Testis (tissue), 3 donors: ENCODE data around the gene PNMA6F. TPM values are rescaled to one million over a fixed set of nuclear protein-coding genes. Genes with fewer than 3 reads are reported as not detected.
"Not testable (repeated sequence)": the region's sequence is repeated elsewhere in the genome, so short reads cannot be mapped to it uniquely, and the experiment has no call there.

Experiments used
- DNase-seq: peaks from one replicate; pipeline ENCODE4 v3.0.0-alpha.2; 2019
- H3K27ac ChIP-seq, 2 donors: fragments of 200-600 bp; sonication (generic); one replicate each; pipeline ENCODE4 v1.5.1; 2019
- H3K27me3 ChIP-seq: fragments of 200-600 bp; sonication (generic); one replicate; pipeline ENCODE4 v1.5.1; 2019
- H3K36me3 ChIP-seq: fragments of 200-600 bp; sonication (generic); one replicate; pipeline ENCODE4 v1.5.1; 2017; ENCODE audit warnings: low read depth; ENCODE audit errors: missing control alignments
- H3K4me1 ChIP-seq: fragments of 200-600 bp; sonication (generic); one replicate; pipeline ENCODE4 v1.5.1; 2019
- H3K4me3 ChIP-seq, 2 donors: fragments of 200-600 bp; sonication (generic); one replicate each; pipeline ENCODE4 v1.5.1; 2017 to 2019
- H3K9me3 ChIP-seq: fragments of 200-600 bp; sonication (generic); one replicate; pipeline ENCODE4 v1.5.1; 2017
- WGBS, 2 donors: methylation state at CpG; one replicate each; pipeline ENCODE4 v1.1.5; 2018; 5-methylcytosine and 5-hydroxymethylcytosine counted together
- intact Hi-C: fragments of 100-400 bp; cut with DNase I; formaldehyde crosslinking; loops from one replicate; pipeline ENCODE4 v1.15.1; 2023; ENCODE audit warnings: low total_unique reads
- polyA plus RNA-seq: library from polyadenylated mRNA; stranded (reverse); fragments of 350-450 nt; fragmentation: Illumina TruSeq; extraction: RNeasy Lipid Tissue Mini Kit (QIAGEN cat#74804); gene quantifications from one replicate; pipeline ENCODE4 v1.2.3, GENCODE V29; 2014; ENCODE audit warnings: low read depth, low replicate concordance; ENCODE audit not compliant: insufficient read depth
- small RNA-seq, 2 donors: library from RNA; depleted of rRNA; stranded (forward); fragments of <200 nt; gene quantifications; one replicate each; pipeline ENCODE3, GENCODE V24; 2016
- total RNA-seq, 2 donors: library from RNA; depleted of rRNA; stranded (reverse); fragments of >200 nt; gene quantifications; one replicate each; pipeline ENCODE4 v1.2.3, GENCODE V29; 2016

PNMA6F gene
- total and polyA plus RNA-seq, 3 donors from 2014 or later: 0.79 to 1.2 (median 0.84) TPM

- H3K27ac ChIP-seq, H3K4me1 ChIP-seq, DNase-seq, H3K36me3 ChIP-seq, H3K9me3 ChIP-seq, H3K4me3 ChIP-seq, H3K27me3 ChIP-seq, intact Hi-C loops: not testable (repeated sequence)
- WGBS, 2 donors: no CpG with 5 or more reads among the region's 19 CpGs
Observed at GRCh38 chrX:153272070-153272469, 49.5 kb downstream of the PNMA6F start.

Small RNAs within 50 kb of the gene (small RNA-seq; reads per million reads assigned to genes)
- 0 reads per million in 2 donors for gene AC152007.1

Other genes with a start within 250 kb of the PNMA6F start
- 1 to 10 TPM; 3.7 to 4.0 TPM for gene PNMA6A, start 249.3 kb downstream of the PNMA6F start, total RNA-seq
- 4.2 TPM for gene PNMA6A, start 249.3 kb downstream of the PNMA6F start, polyA plus RNA-seq
- 1 to 10 TPM; 8.3 to 8.9 TPM for gene MAGEA1, start 142.5 kb downstream of the PNMA6F start, total RNA-seq
- gene MAGEA1, start 142.5 kb downstream of the PNMA6F start, polyA plus RNA-seq: 8.5 TPM
- gene ZNF275, start 12.4 kb upstream of the PNMA6F start, total RNA-seq: 10 to 100 TPM; 58.4 to 65.0 TPM
- gene ZNF275, start 12.4 kb upstream of the PNMA6F start, polyA plus RNA-seq: 28.7 TPM
- gene PNMA6E, start 79.6 kb upstream of the PNMA6F start, total RNA-seq: 10 to 100 TPM in 1 of 2 donors, 1 to 10 TPM in 1; 9.7 to 24.2 TPM
- 13.3 TPM for gene PNMA6E, start 79.6 kb upstream of the PNMA6F start, polyA plus RNA-seq
- gene ZFP92, start 89.7 kb upstream of the PNMA6F start, total RNA-seq: 1 to 10 TPM; 2.2 to 3.4 TPM
- gene ZFP92, start 89.7 kb upstream of the PNMA6F start, polyA plus RNA-seq: 2.1 TPM
- 1 to 10 TPM; 4.0 to 7.5 TPM for gene TREX2, start 124.3 kb upstream of the PNMA6F start, total RNA-seq
- gene TREX2, start 124.3 kb upstream of the PNMA6F start, polyA plus RNA-seq: 0.51 TPM
- 10 to 100 TPM; 34.0 to 35.2 TPM for gene HAUS7, start 148.8 kb upstream of the PNMA6F start, total RNA-seq
- 18.0 TPM for gene HAUS7, start 148.8 kb upstream of the PNMA6F start, polyA plus RNA-seq
- gene BGN, start 173.2 kb upstream of the PNMA6F start, total RNA-seq: 10 to 100 TPM; 42.3 to 76.5 TPM
- gene BGN, start 173.2 kb upstream of the PNMA6F start, polyA plus RNA-seq: 174 TPM
- 1 to 10 TPM in 1 of 2 donors, under 1 TPM in 1; 0.16 to 1.2 TPM for gene ATP2B3, start 195.9 kb upstream of the PNMA6F start, total RNA-seq
- 0.73 TPM for gene ATP2B3, start 195.9 kb upstream of the PNMA6F start, polyA plus RNA-seq